GM13977 (cell line): ENCODE measurements around the gene OR52I2.

Experiments used
- DNase-seq: peaks from one replicate; pipeline ENCODE4 v3.0.0; 2012; ENCODE audit warnings: low spot score
- in situ Hi-C: fragments of 300-500 bp; cut with MboI; formaldehyde crosslinking; loops from one replicate; pipeline ENCODE4 v1.12.0; 2022; ENCODE audit warnings: low sequenced_read_pairs, low pct_unique_long_range_greater_than_20kb, mixed read lengths, inconsistent platforms; ENCODE audit not compliant: unreplicated experiment
- TF ChIP-seq, protein P1 (sequence below): IDR thresholded peaks from 2 replicates; pipeline ENCODE4 v1.5.1; 2012; ENCODE audit warnings: mild to moderate bottlenecking, control low read depth; ENCODE audit not compliant: insufficient read depth; ENCODE audit errors: extremely low read depth, missing control alignments

The OR52I2 gene

DNA sequence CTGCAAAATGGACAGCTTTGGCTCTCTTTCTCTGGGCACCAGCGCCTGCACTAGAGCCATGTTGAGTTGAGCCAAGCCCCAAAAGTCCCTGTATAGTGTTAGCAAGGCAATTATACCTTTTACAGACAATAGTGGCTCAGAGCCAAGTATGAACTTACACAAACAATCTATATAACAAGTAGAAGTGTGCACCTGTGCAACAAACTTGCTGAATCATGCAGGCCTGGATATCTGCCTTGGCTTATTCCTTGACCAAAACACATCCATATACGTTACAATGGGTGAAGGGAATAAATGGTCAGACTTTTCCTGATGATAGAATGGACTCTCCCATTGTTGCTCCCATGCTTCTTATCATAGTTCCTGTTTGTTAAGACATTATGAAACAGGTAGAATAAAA is 3.8 kb upstream of the OR52I2 start:
- DNase-seq, result no peak
- in situ Hi-C loops, result no loop called here
- TF ChIP-seq, protein P1, sequence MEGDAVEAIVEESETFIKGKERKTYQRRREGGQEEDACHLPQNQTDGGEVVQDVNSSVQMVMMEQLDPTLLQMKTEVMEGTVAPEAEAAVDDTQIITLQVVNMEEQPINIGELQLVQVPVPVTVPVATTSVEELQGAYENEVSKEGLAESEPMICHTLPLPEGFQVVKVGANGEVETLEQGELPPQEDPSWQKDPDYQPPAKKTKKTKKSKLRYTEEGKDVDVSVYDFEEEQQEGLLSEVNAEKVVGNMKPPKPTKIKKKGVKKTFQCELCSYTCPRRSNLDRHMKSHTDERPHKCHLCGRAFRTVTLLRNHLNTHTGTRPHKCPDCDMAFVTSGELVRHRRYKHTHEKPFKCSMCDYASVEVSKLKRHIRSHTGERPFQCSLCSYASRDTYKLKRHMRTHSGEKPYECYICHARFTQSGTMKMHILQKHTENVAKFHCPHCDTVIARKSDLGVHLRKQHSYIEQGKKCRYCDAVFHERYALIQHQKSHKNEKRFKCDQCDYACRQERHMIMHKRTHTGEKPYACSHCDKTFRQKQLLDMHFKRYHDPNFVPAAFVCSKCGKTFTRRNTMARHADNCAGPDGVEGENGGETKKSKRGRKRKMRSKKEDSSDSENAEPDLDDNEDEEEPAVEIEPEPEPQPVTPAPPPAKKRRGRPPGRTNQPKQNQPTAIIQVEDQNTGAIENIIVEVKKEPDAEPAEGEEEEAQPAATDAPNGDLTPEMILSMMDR, result no peak

DNA sequence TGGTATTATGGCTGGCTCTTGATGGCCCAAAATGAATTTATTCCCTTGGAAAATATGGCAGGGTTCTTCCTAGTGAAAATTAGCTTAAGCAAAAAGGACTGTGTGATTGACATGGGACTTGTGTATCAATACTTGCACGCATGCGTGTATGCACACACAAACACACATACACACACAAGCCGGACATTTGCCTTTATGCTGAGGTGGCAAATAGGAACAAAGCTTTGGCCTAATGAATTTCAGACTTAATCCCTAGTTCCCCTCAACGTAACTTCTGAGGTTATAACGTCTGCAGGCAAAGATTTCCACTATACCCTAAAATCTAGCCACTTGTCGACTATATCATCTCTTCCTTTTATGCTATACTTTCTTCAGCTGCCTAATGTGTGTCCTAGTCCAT is 2.9 kb upstream of the OR52I2 start:
- TF ChIP-seq, protein P1, result no peak
- in situ Hi-C loops, result no loop called here

DNA sequence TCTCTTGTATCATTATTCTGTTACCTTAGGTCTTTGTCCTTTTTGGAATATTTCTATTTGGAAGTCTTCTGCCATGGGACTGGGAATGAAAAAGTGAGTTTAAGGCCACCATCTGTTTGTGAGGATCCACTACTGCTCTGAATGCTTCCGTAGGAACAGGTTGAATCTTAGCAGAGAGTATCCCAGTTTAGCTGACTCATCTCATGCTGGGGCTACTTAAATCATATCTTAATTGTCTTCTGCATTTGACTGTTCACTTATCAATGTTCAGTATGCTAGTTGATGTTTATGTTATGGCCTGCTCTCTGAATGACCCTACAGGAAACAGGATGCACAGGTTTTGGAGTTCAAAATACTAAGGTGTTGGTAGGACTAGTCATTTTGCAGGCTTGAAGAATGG is 1.4 kb upstream of the OR52I2 start:
- in situ Hi-C loops, result no loop called here

More for the DNA sequence above, 2.9 kb upstream of the OR52I2 start:
- no peak for DNase-seq

DNA sequence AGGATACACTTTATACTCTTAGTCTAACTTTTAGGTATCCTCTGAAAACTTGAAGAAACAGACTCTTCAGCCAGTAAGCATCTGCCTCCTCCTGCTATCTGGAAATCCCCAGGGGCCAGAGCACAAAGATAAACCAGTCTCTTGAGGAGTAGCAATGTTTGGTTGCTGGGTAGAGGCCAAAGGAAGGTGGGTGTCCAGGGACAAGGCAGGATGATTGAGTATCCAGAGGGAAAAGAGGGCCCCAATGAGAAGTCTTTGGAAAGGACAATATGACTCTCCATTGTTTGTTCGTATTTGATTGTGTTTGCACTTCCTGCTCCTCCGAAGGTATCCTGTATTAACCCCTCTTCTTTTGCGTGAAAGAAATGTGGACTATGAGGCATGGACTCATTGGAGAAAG is 7.5 kb downstream of the OR52I2 start:
- in situ Hi-C loops, result no loop called here
- no peak for DNase-seq
- TF ChIP-seq, protein P1, result no peak

More for the DNA sequence above, 1.4 kb upstream of the OR52I2 start:
- DNase-seq, result no peak
- TF ChIP-seq, protein P1, result no peak

DNA sequence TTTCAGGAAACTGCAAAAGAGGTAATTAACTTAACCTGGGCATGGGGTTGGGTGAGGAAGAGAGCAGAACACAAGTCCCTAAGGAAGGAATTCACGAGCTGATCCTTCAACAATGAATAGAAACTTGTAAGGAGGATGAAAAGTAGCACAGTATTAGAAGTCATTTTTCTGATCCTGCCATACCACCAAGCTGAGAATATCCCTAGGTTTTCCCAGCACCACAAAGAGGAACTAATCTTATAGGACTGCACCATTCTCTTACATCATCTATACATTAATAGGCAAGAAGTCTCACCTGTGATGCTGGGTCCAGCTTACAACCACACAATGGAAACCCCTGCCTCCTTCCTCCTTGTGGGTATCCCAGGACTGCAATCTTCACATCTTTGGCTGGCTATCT is 12.2 kb downstream of the OR52I2 start, which contains the start of gene OR52I1:
Gene OR52I1, plus strand, starts transcription at position 301 of the 400 bp plus-strand sequence. Its CDS starts 0 bp downstream, at position 301.
- DNase-seq, result no peak
- TF ChIP-seq, protein P1, result no peak
- in situ Hi-C loops, result no loop called here

DNA sequence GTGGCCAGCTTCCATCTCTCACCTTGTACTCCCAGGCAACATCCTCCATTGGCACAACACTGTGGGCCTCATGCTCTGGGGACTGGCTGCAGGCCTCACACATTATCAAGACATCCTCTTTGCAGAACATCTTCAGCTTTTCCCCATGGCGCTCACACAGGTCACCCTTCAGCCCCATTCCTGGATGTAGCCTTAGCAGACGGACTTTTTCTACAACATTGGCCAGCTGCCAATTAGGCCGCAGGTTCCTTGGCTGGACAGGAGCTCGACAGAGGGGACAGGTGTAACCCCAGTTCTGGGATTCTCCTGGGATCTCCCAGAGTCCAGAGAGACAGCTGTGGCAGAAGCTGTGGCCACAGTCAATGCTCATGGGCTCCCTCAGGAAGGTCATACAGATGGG is 23.5 kb downstream of the OR52I2 start:
- TF ChIP-seq, protein P1, result no peak
- no peak for DNase-seq
- in situ Hi-C loops, result no loop called here
